ENCODE data around the gene MATR3. TPM values are rescaled to one million over a fixed set of nuclear protein-coding genes. Genes with fewer than 3 reads are reported as not detected.
"Not testable (repeated sequence)": the region's sequence is repeated elsewhere in the genome, so short reads cannot be mapped to it uniquely, and the experiment has no call there.

MATR3 gene
- polyA plus RNA-seq, 4 donors, result 600 to 777 (median 751) TPM

GRCh38 chr5:139296862-139297326 lies 3.4 kb downstream of the MATR3 start:
- no peak for DNase-seq (ENCODE audit: low read depth in 4 of 4, low spot score in 3 of 4)

GRCh38 chr5:139297439-139298133 lies 4.0 kb downstream of the MATR3 start:
- DNase-seq (ENCODE audit: low read depth in 4 of 4, low spot score in 3 of 4), result no peak

GRCh38 chr5:139298242-139298641 lies 4.7 kb downstream of the MATR3 start:
- no peak for DNase-seq (ENCODE audit: low read depth in 4 of 4, low spot score in 3 of 4)

- DNase-seq (ENCODE audit: low read depth in 4 of 4, low spot score in 3 of 4), result no peak
Measured at GRCh38 chr5:139299486-139299885, 5.9 kb downstream of the MATR3 start.

- DNase-seq (ENCODE audit: low read depth in 4 of 4, low spot score in 3 of 4), result no peak
Measured at GRCh38 chr5:139301808-139302499, 8.4 kb downstream of the MATR3 start.

GRCh38 chr5:139304391-139305324 lies 11.1 kb downstream of the MATR3 start:
- no peak for DNase-seq (ENCODE audit: low read depth in 4 of 4, low spot score in 3 of 4)

- no peak for DNase-seq (ENCODE audit: low read depth in 4 of 4, low spot score in 3 of 4)
Measured at GRCh38 chr5:139306197-139306596, 12.7 kb downstream of the MATR3 start.

GRCh38 chr5:139306628-139307379 lies 13.3 kb downstream of the MATR3 start:
- no peak for DNase-seq (ENCODE audit: low read depth in 4 of 4, low spot score in 3 of 4)

- no peak for DNase-seq (ENCODE audit: low read depth in 4 of 4, low spot score in 3 of 4)
Measured at GRCh38 chr5:139308797-139309196, 15.3 kb downstream of the MATR3 start.

GRCh38 chr5:139310715-139311186 lies 17.2 kb downstream of the MATR3 start:
- DNase-seq (ENCODE audit: low read depth in 4 of 4, low spot score in 3 of 4), result not testable (repeated sequence)

GRCh38 chr5:139312075-139312474 lies 18.5 kb downstream of the MATR3 start:
- no peak for DNase-seq (ENCODE audit: low read depth in 4 of 4, low spot score in 3 of 4)

- DNase-seq (ENCODE audit: low read depth in 4 of 4, low spot score in 3 of 4), result no peak
Measured at GRCh38 chr5:139314276-139314675, 20.7 kb downstream of the MATR3 start.

GRCh38 chr5:139315056-139315615 lies 21.6 kb downstream of the MATR3 start:
- no peak for DNase-seq (ENCODE audit: low read depth in 4 of 4, low spot score in 3 of 4)

- DNase-seq (ENCODE audit: low read depth in 4 of 4, low spot score in 3 of 4), result no peak
Measured at GRCh38 chr5:139335811-139336210, 42.3 kb downstream of the MATR3 start.

- DNase-seq (ENCODE audit: low read depth in 4 of 4, low spot score in 3 of 4), result no peak
Measured at GRCh38 chr5:139340051-139340450, 46.5 kb downstream of the MATR3 start.

GRCh38 chr5:139341187-139341688 lies 47.7 kb downstream of the MATR3 start:
- no peak for DNase-seq (ENCODE audit: low read depth in 4 of 4, low spot score in 3 of 4)

GRCh38 chr5:139341689-139342422 lies 48.3 kb downstream of the MATR3 start, which contains the start of gene PAIP2:
Gene PAIP2, plus strand, starts transcription at chr5:139341854. Its CDS starts 21,931 bp downstream, at chr5:139363785.
- DNase-seq (ENCODE audit: low read depth in 4 of 4, low spot score in 3 of 4), result peak; percentile 97 to 98 (median 98)

GRCh38 chr5:139342423-139342723 lies 48.8 kb downstream of the MATR3 start:
- no peak for DNase-seq (ENCODE audit: low read depth in 4 of 4, low spot score in 3 of 4)

GRCh38 chr5:139343476-139343875 lies 49.9 kb downstream of the MATR3 start:
- DNase-seq (ENCODE audit: low read depth in 4 of 4, low spot score in 3 of 4), result no peak

Measured in right renal pelvis (tissue), 4 donors.